Measurements from ENCODE around the gene CCT4. TPM values are rescaled to one million over a fixed set of nuclear protein-coding genes. Genes with fewer than 3 reads are reported as not detected.

CCT4 gene
- total and polyA plus RNA-seq, 2 experiments from 2014 or later: 333 to 343 TPM

- H3F3A ChIP-seq (replicated peaks; ENCODE audit: low read depth): no peaks in the 10 kb centered on the region
- H3K27ac ChIP-seq (ENCODE audit: low read depth): no peak overlapping the region
- H4K20me1 ChIP-seq (replicated peaks; ENCODE audit: insufficient read depth): no peaks in the 10 kb centered on the region
- peaks cover 11% of the 10 kb centered on the region for H3K27me3 Mint-ChIP-seq (ENCODE audit: insufficient read depth, low read depth, poor library complexity)
- peak overlapping the region; percentile 96 for H3K4me3 Mint-ChIP-seq
- H3K9me3 Mint-ChIP-seq: no peaks in the 10 kb centered on the region
- H3K79me2 ChIP-seq (replicated peaks; ENCODE audit: insufficient read depth): peaks cover 7% of the 10 kb centered on the region; the same call in 1 of the 2 replicates
- H3K9me2 ChIP-seq (ENCODE audit: insufficient read depth): no peaks in the 10 kb centered on the region
- TF ChIP-seq NANOG (IDR thresholded peaks at IDR 0.05; ENCODE audit: borderline replicate concordance) (no peak), EZH2phosphoT487 (IDR thresholded peaks at IDR 0.05; ENCODE audit: unreplicated experiment) (no peak), STAT1 (IDR thresholded peaks at IDR 0.05; ENCODE audit: unreplicated experiment) (no peak), EZH2 (IDR thresholded peaks at IDR 0.05; ENCODE audit: low read depth, unreplicated experiment) (no peak), ZNF462 (CRISPR knock-in tag; IDR thresholded peaks at IDR 0.05) (no peak), CREB1 (CRISPR knock-in tag; IDR thresholded peaks at IDR 0.05; ENCODE audit: low read depth) (no peak)
- TF ChIP-seq, protein P1, sequence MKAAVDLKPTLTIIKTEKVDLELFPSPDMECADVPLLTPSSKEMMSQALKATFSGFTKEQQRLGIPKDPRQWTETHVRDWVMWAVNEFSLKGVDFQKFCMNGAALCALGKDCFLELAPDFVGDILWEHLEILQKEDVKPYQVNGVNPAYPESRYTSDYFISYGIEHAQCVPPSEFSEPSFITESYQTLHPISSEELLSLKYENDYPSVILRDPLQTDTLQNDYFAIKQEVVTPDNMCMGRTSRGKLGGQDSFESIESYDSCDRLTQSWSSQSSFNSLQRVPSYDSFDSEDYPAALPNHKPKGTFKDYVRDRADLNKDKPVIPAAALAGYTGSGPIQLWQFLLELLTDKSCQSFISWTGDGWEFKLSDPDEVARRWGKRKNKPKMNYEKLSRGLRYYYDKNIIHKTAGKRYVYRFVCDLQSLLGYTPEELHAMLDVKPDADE (IDR thresholded peaks at IDR 0.05): no peak
- TF ChIP-seq, protein P2, sequence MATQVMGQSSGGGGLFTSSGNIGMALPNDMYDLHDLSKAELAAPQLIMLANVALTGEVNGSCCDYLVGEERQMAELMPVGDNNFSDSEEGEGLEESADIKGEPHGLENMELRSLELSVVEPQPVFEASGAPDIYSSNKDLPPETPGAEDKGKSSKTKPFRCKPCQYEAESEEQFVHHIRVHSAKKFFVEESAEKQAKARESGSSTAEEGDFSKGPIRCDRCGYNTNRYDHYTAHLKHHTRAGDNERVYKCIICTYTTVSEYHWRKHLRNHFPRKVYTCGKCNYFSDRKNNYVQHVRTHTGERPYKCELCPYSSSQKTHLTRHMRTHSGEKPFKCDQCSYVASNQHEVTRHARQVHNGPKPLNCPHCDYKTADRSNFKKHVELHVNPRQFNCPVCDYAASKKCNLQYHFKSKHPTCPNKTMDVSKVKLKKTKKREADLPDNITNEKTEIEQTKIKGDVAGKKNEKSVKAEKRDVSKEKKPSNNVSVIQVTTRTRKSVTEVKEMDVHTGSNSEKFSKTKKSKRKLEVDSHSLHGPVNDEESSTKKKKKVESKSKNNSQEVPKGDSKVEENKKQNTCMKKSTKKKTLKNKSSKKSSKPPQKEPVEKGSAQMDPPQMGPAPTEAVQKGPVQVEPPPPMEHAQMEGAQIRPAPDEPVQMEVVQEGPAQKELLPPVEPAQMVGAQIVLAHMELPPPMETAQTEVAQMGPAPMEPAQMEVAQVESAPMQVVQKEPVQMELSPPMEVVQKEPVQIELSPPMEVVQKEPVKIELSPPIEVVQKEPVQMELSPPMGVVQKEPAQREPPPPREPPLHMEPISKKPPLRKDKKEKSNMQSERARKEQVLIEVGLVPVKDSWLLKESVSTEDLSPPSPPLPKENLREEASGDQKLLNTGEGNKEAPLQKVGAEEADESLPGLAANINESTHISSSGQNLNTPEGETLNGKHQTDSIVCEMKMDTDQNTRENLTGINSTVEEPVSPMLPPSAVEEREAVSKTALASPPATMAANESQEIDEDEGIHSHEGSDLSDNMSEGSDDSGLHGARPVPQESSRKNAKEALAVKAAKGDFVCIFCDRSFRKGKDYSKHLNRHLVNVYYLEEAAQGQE (IDR thresholded peaks at IDR 0.05; ENCODE audit: unreplicated experiment): no peak
- H3K4me3 ChIP-seq: peak overlapping the region; percentile 89
- ATAC-seq (no peak), DNase-seq (ENCODE audit: low spot score) (no peak)
- H3K36me3 Mint-ChIP-seq (ENCODE audit: low read depth): no peaks in the 10 kb centered on the region
- peak overlapping the region; percentile 77 for H2AFZ ChIP-seq
- H3K4me2 ChIP-seq: peak overlapping the region; percentile 96
- H3K36me3 ChIP-seq (ENCODE audit: insufficient read depth): no peaks in the 10 kb centered on the region
- no peaks in the 10 kb centered on the region for H3K27me3 ChIP-seq (ENCODE audit: insufficient read depth)
- H3K4me1 Mint-ChIP-seq: peaks cover 6% of the 10 kb centered on the region; the same call in 2 of the 3 replicates
- no peaks in the 10 kb centered on the region; the same call in 1 of the 2 replicates for H3K4me1 ChIP-seq (ENCODE audit: insufficient read depth)
- no peak overlapping the region for H3K27ac Mint-ChIP-seq
These were observed 17.7 kb upstream of the CCT4 start for GRCh38 chr2:61906186-61906470.

All from GM23338 (cell line).